Measurements from ENCODE around the gene ATXN2.
"Not testable (repeated sequence)": the region's sequence is repeated elsewhere in the genome, so short reads cannot be mapped to it uniquely, and the experiment has no call there.

Gene ATXN2

DNA sequence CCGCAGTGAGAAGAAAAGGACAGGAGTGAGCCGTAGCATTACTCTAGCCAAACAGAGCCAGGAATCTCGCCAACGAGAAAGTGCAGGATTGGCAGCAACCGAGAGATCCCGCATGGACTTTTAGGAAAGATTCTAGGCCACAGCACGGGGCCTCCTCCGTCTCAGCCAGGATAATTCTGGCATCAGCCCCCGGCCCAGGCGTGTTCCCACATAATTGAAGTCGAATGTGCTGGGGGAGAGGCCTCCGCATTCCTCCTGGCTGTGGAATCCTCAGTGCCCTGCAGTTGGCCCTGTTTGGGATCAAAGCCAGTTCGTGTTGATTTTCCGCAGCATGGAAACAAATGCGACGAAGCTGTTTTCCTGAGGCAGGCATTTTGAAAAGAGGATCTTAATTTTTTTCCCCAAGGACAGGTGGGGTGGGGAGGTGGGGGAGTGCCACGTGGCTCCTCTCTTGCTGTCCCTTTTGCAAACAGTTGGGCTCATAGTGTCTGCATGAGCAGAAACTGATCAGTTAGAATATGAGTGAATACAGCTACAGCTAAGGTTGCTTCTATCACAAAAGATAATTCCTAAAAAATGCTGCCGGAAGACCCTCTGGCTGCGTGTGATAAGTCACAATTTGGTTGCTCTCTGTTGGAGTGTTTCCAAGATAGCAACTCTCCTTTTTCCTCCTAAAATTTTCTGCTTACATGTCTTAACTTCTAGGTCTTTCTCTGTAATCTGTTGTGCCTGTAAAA, 37.3 kb upstream of the ATXN2 start:
- no peak for TF ChIP-seq CTCF (IDR thresholded peaks at IDR 0.05; ENCODE audit: low read depth, low read length)
- DNase-seq (ENCODE audit: extremely low read depth, low read depth): peak; percentile 82

- TF ChIP-seq CTCF (IDR thresholded peaks at IDR 0.05; ENCODE audit: low read depth, low read length): no peak
- DNase-seq (ENCODE audit: extremely low read depth, low read depth): no peak
Observed at GRCh38 chr12:111635524-111635923, 36.4 kb upstream of the ATXN2 start.

DNA sequence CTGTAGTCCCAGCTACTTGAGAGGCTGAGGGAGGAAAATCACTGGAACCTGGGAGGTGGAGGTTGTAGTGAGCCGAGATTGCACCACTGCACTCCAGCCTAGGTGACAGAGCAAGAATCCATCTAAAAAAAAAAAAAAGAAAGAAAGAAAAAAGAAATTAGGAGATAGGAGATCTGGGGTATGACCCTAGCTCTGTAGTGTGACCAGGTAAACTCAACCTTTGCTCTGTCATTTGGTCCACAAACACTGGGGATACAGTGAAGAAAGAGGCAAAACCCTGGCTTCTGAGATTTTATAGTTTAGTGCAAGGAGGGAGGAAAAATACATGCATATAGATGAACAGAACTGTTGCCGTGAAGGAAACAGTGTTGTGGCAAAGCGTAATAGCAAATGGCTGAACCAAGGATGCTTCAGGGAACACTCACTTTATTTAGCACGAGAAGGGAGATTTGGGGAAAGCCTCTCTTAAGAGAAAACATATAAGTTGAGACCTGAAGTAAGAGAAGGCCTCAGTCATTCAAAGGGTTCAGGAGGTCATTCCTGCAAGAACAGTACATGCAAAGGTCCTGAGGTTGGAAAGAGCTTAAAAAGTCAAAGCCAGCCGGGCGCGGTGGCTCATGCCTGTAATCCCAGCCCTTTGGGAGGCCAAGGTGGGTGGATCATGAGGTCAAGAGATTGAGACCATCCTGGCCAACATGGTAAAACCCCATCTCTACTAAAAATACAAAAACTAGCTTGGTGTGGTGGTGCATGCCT, 29.6 kb upstream of the ATXN2 start:
- no peak for DNase-seq (ENCODE audit: extremely low read depth, low read depth)
- no peak for TF ChIP-seq CTCF (IDR thresholded peaks at IDR 0.05; ENCODE audit: low read depth, low read length)

- no peak for DNase-seq (ENCODE audit: extremely low read depth, low read depth)
- no peak for TF ChIP-seq CTCF (IDR thresholded peaks at IDR 0.05; ENCODE audit: low read depth, low read length)
Observed at GRCh38 chr12:111626230-111626629, 27.1 kb upstream of the ATXN2 start.

GRCh38 chr12:111624540-111624939, 25.4 kb upstream of the ATXN2 start:
- DNase-seq (ENCODE audit: extremely low read depth, low read depth): no peak
- TF ChIP-seq CTCF (IDR thresholded peaks at IDR 0.05; ENCODE audit: low read depth, low read length): no peak

DNA sequence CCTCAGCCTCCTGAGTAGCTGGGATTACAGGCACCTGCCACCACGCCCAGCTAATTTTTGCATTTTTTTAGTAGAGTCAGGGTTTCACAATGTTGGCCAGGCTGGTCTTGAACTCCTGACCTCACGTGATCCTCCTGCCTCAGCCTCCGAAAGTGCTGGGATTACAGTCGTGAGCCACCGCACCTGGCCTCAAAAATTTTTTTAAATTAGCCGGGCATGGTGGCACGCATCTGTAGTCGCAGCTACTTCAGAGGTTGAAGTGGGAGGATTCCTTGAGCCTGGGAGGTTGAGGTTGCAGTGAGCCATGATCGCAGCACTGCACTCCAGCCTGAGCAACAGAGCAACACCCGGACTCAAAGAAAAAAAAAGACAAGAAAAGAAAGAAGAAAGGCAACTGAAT, 18.7 kb upstream of the ATXN2 start:
- DNase-seq (ENCODE audit: extremely low read depth, low read depth): not testable (repeated sequence)

DNA sequence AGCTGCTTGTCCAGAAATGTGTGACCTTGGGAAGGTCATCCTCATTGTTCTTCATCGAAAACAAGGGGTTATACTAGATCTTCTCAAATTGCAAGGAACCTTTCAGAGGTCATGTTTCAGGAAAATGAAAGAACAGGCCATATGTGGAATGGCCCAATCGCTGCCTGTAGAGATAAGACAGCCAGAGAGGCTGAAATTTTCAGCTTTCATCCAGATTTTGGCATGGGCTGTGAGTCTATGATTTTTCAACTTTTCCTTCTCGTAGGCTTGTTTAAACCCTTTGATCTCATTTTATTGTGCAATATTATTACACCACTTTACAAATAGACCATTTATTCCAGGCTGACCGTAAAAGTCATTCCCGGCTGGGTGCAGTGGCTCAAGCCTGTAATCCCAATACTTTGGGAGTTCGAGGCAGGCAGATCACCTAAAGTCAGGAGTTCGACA, 17.1 kb upstream of the ATXN2 start:
- no peak for TF ChIP-seq CTCF (IDR thresholded peaks at IDR 0.05; ENCODE audit: low read depth, low read length)
- no peak for DNase-seq (ENCODE audit: extremely low read depth, low read depth)
